Right lung (tissue), 5 donors: Measurements from ENCODE around the gene SLC22A13. TPM values are rescaled to one million over a fixed set of nuclear protein-coding genes. Genes with fewer than 3 reads are reported as not detected.
"Not testable (repeated sequence)": the region's sequence is repeated elsewhere in the genome, so short reads cannot be mapped to it uniquely, and the experiment has no call there.

Experiments
- DNase-seq, 2 donors: peaks; one replicate each; pipeline ENCODE4 v3.0.0-alpha.2; 2013
- polyA plus RNA-seq, 5 donors: library from polyadenylated mRNA; unstranded; fragments of 120-200 nt; gene quantifications; one replicate each; pipeline versions ENCODE4 v1.2.1 to v1.2.3, GENCODE V29; 2013; ENCODE audit warnings: inconsistent platforms in 1 of 5, low replicate concordance in 1 of 5; ENCODE audit not compliant: insufficient read length in 5 of 5, insufficient read depth in 1 of 5

The SLC22A13 gene
- polyA plus RNA-seq, 5 donors = 0.06 to 0.24 (median 0.10) TPM

- DNase-seq = no peak
Observed at GRCh38 chr3:38264779-38265178, 833 bp upstream of the SLC22A13 start.

DNA sequence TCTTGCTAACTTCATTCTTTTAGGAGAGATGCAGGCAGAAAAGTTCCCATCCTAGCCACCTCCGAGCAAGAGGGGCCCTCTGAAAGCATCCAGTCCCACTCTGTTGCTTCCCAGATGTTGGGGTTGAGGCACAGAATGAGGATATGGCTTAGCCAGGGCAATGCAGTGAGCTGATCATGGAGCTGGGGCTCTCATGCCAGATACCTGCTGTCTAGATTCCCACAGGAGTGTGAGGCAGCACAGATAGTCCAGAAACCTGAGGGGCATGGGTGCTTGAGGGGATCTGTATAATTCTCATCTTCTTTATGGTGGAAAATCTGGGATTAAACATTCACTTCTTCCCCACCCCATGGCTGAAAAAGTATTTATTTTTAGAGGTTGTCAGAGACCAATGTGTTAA is 1.2 kb downstream of the SLC22A13 start:
- DNase-seq = no peak

DNA sequence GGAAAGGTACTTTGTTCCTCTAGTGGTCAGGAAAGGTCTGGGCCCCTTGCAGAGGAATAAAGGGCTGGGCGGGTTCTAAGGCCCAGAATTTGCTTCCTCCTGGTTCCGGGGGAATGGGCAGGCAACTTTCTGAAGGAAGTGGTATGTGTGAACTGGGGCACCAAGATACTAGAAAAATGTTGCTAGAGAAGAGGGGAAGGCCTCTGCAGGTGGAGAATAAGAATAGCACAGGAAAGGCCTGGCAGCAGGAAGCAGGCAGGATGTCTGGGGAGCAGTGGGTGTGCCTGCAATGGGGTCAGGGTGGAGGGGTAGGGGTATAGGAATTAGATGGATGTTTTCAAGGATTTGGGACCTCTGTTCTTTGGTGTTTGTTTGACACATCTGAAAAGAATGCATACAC is 2.0 kb downstream of the SLC22A13 start:
- no peak for DNase-seq

GRCh38 chr3:38268087-38268486 is 2.5 kb downstream of the SLC22A13 start:
- no peak for DNase-seq

DNA sequence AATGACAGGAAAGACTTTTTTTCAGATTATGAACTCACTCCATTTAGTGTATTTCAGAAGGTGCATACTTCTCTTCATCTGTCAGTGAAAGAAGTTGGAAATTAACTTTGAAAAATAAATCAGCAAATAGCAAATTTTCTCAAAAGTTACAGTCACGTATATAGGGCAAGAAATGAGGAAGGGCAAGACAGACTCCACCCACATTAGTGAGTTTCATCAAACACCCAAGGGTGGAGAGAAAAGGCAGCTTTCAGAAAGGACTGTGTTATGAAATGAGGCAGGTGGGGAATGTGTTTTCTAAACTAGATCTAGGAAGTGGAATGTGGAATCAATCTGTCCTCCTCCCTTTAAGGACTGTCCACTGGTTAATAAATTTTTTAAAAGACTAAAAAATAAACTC is 2.9 kb downstream of the SLC22A13 start:
- DNase-seq = no peak

GRCh38 chr3:38270606-38271005 is 5.0 kb downstream of the SLC22A13 start:
- DNase-seq = no peak

GRCh38 chr3:38271553-38271952 is 5.9 kb downstream of the SLC22A13 start:
- no peak for DNase-seq

- no peak for DNase-seq
Observed at GRCh38 chr3:38274864-38275649, 9.4 kb downstream of the SLC22A13 start.

GRCh38 chr3:38275658-38276057 is 10.0 kb downstream of the SLC22A13 start:
- no peak for DNase-seq

DNA sequence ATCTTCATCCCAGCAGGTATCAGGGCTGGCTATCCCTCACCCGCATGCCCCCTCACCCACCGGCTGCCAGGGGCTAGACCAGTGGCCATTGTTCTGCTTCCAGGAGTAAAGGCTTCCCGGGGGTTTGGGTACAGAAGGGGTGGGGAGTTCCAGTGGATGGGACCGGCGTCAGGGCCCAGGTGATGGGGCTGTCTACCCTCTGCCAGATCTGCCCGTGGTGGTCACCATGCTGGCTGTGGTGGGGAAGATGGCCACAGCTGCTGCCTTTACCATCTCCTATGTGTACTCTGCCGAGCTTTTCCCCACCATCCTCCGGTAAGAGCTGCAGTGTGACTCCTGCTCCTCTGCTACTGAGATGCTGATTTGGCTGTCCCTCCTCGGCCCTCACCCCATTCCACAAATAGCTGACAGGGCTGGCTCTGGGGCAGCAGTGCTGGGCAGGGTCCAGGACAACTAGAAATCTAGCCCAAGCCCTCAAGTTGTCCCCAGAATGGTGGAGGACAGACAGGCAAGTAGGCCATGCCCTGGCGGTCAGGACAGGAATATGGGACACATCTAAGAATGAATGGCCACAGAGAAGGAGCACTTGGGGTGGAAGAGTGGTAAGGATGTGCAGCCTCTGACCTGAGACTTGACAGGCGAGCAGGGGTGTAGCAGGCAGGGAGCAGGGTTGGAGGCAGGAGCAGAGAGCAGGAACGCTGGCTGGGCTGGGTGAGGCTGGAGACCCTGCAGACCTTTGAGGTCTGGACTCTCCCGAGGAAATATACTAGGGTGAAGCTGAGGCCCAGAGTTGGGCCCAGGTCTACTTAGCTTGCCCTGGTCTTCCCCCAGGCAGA is 10.7 kb downstream of the SLC22A13 start:
- no peak for DNase-seq

- DNase-seq = no peak
Observed at GRCh38 chr3:38276917-38277630, 11.5 kb downstream of the SLC22A13 start.

GRCh38 chr3:38278841-38279240 is 13.2 kb downstream of the SLC22A13 start:
- DNase-seq = no peak

DNA sequence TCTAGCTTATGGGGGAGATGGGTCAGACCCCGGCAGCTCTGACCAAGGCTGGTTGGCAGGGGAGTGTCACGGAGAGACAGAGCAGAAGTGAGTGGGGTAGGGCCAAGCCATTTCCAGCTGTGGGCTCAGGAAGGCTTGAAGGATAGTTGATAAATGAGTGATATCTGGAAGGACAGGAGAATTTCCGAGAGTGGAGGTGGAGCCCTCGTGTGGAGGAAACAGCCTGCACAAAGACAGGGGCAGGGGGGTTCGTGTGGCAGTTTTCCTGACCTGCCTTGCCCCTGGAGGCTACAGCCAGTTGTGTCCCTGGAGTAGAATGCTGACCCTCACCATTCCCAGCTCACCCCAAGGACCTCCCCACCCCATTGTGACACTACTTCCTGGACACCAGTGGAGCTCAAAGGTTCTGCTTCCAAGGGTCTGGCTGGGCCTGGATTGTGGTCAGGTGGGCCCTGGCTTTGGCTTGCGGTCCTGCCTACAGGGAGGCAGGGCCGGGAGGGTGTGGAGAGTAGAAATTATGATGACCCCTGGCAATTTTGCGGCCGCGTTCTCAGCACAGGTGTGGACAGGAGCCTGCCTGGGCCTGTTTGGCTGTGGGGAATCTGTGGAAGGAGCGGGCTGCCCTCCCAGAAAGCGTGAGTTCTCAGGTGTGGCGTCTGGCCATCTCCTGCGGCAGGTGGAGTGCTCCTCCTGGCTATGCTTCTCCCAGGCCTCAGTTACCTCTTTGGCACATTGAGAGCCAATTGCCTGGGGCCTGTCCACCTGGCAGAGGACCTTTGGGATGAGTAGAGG is 16.5 kb downstream of the SLC22A13 start, which contains the start of gene SLC22A14:
SLC22A14 (plus strand) TSS at position 400 of the 792 bp plus-strand sequence. CDS start 23,733 bp downstream, outside the sequence.
- no peak for DNase-seq

DNA sequence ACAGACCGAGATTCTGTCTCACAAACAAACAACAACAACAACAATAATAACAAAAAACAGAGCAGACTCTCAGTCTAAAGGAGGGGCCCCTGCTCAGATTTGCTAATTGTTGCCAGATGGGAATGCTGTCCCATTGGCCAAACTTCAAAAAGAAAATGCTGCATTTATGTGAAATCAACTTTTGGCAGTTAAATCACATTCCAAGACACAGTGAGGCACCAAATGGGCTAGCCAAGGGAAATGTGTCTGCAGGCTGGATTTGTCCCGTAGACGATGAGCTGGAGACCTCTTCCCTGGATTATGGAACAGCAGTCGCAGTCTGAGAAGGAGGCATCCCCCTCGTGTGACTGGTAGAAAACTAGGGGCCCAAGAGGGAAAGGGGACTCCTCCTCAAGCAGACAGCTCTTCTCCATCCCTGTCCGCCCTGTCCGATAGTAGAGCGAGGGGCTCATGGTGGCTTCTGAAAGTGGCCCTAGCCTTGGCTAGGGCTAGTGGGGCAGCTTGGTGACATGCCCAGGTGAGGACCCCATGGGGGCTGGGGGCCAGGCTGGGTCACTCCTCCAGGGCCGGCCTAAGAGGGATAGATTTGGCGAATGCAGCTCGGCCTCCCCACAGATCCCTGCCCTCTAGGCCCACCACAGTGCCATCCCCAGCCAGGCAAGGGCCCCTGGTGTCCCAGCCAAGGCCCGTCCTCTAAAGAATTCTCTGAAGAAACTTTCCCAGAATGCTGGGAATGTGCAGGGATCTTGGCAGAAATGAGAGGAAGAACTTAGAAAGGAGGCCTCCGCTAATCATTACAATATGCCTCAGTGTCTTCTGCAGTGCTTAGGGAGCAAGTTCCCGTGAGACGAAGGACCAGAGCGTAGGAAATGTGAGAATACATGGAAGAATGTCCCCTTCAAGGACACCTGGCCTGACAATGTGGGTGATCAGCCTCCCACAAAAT is 18.5 kb downstream of the SLC22A13 start:
- peak in 1 of 2 donors; percentile 12 for DNase-seq

DNA sequence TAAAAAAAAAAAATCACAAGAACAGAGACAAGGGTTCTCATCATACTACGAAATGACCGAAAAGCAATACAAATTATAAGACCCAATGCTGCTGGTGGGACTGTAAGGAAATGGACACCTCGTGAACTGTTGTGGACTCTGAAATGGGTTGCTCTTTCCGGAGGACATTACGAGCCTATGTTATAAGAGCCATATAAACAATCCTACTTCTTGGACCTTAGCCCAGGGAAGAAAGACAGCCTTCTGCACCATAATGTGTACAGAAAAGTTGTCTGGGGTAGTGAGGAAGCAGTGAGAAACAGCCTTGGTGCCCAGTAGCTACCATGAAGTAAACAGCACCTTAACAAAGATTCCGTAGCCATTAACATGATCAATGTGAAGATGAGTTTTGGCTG is 19.1 kb downstream of the SLC22A13 start:
- DNase-seq = no peak

GRCh38 chr3:38289286-38290217 is 23.9 kb downstream of the SLC22A13 start:
- not testable (repeated sequence) for DNase-seq

- not testable (repeated sequence) for DNase-seq
Observed at GRCh38 chr3:38297053-38297452, 31.4 kb downstream of the SLC22A13 start.

- no peak for DNase-seq
Observed at GRCh38 chr3:38297537-38297936, 31.9 kb downstream of the SLC22A13 start.
